Activated CD8-positive, alpha-beta memory T cell treated with anti-CD3 and anti-CD28 coated beads for 36 hours (primary cell): ENCODE measurements around the gene ERFE. TPM values are rescaled to one million over a fixed set of nuclear protein-coding genes. Genes with fewer than 3 reads are reported as not detected.

Experiments used
- CTCF ChIA-PET: fragments of 350-600 bp; sonication (Branson Sonifier 250); formaldehyde crosslinking; loops from one replicate; lab custom pipeline; 2021; ENCODE audit warnings: antibody characterized with exemption; lab: Charles Lee
- POLR2A ChIA-PET: fragments of 350-600 bp; sonication (Branson Sonifier 250); formaldehyde crosslinking; loops from one replicate; lab custom pipeline; 2021; ENCODE audit warnings: antibody characterized with exemption; lab: Charles Lee
- total RNA-seq, 2 experiments: library from RNA; stranded (reverse); gene quantifications; one replicate each; pipeline ENCODE4 v1.2.3, GENCODE V29; 2021

The ERFE gene
- total RNA-seq, 2 experiments from 2014 or later: 0.08 to 0.21 TPM

- ChIA-PET CTCF (no interaction called here), POLR2A (no interaction called here)
Measured at GRCh38 chr2:238125127-238125885, 33.5 kb upstream of the ERFE start.

DNA sequence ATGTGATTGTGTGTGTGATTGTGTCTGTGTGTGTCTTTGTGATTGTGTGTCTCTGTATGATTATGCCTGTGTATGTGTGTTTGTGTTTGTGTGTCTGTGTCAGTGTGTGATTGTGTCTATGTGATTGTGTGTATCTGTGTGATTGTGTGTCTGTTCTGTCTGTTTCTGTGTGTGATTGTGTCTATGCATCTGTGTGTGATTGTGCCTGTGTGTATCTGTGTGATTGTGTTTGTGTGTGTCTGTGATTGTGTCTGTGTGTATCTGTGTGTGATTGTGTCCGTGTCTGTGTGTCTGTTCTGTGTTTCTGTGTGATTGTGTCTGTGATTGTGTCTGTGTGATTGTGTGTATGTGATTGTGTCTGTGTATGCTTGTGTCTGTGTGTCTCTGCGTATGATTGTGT lies 32.4 kb upstream of the ERFE start:
- ChIA-PET POLR2A (no interaction called here), CTCF (no interaction called here)

DNA sequence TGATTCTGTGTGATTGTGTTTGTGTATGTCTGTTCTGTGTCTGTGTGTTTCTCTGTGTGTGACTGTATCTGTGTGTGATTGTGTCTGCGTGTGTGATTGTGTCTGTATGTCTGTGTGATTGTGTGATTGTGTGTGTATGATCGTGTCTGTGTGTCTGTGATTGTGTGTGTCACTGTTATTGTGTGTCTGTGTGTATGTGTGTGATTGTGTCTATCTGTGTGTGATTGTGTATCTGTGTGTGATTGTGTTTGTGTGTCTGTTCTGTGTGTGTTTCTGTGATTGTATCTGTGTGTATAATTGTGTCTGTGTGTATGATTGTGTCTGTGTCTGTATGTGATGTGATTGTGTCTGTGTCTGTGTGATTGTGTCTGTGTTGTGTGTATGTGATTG lies 32.0 kb upstream of the ERFE start:
- CTCF ChIA-PET: no interaction called here

DNA sequence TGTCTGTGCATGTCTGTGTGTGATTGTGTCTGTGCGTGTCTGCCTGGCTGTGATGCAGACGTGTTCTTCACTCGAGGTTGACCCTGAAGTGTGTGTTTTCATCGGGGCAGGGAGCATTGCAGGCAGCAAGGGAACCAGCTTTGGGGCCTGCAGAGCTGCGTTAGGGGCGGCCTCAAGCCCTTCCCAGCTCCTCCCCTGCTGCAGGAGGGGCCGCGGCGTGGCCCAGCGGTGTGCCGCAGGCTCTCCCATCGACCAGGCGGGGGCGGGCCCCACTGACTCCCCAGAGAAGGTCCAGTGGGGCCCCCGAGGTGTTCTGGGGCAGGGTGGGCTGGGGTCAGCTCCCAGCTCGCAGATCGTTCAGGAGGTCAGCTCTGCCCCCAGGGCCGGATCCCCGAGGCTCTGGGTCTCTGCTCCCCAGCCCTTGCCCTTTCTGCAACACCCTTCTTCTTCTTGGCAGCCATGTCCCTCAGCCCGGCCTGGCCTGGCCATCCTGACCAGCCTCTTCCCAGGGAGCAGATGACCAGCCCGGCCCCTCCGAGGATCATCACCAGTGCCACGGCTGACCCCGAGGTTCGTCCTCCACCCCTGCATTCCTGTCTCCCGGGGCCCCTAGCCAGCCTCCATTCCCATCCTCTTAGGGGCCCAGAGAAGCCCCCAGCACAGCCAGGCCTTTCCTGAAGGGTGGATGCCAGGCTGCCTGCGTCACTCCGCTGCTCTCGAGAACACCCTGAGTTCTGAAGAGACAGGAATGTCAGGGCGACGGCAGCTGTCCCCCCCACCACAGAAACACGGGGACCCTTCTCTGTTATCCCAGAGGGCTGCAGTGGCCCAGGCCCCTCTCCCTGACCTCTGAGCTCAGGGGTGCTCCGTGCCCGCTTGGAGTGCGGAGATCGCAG lies 31.4 kb upstream of the ERFE start:
- POLR2A ChIA-PET: no interaction called here
- CTCF ChIA-PET: no interaction called here

More for the DNA sequence above, 32.0 kb upstream of the ERFE start:
- POLR2A ChIA-PET: no interaction called here

- POLR2A ChIA-PET: no interaction called here
Measured at GRCh38 chr2:238128061-238128440, 30.7 kb upstream of the ERFE start.

DNA sequence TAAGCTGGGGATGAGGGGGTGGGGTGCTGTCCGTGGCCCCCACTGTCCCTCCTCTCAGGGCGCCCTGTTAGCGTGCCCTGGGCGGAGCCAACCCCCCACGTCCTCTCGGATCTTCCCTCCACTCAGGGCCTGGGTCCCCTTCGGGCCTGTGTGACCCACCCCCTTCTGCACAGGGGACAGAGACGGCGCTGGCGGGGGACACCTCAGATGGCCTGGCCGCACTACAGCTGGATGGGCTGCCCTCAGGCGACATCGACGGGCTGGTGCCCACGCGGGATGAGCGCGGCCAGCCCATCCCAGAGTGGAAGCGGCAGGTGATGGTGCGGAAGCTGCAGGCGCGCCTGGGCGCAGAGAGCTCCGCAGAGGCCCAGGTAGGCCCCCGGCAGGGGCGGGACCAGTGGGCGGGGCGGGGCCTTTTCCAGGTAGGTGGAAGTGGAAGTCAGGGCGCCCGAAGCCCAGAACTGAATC lies 30.2 kb upstream of the ERFE start:
- CTCF ChIA-PET: no interaction called here
- POLR2A ChIA-PET: no interaction called here

More at GRCh38 chr2:238128061-238128440, 30.7 kb upstream of the ERFE start:
- CTCF ChIA-PET: no interaction called here

DNA sequence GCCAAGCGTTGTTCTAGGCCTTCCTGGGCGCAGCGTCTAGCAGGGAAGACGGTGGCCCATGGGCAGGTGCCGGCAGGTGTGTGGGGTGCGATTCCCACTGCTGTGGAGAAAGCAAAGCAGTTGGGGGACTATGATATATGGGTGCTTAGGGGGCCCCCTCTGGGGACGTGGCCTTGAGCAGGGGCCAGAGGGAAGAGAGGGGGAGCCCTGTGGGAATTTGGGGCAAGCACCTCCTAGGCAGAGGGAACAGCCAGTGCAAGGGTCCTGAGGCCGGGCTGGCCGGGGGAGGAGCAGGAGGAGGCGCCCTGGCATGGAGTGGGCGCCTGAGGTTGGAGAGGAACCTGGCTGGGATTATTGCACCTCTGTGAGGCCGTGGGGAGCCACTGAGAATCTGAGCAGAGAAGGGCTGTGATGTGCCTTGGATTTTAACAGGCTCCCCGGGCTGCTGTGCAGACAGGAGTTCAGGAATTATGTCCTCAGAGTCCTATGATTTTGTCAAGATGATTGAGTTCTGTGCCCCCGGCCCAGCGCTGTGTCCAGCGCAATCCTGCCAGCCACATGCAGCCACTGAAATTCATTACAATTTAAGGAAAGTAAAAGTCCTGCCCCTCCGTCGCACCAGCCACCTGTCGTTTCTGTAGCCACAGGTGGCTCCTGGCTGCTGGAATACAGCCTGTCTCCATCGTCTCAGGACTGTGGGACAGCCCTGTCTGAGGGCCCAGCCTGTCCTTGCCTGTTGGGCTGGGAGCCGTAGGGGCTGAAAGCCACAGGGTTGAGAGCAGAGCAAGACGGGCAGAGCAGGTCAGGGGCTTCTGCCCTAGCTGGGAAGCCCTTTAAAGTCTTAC lies 29.4 kb upstream of the ERFE start:
- POLR2A ChIA-PET: no interaction called here

GRCh38 chr2:238130111-238130695 lies 28.6 kb upstream of the ERFE start:
- CTCF ChIA-PET: no interaction called here
- POLR2A ChIA-PET: no interaction called here

More for the DNA sequence above, 29.4 kb upstream of the ERFE start:
- CTCF ChIA-PET: no interaction called here

DNA sequence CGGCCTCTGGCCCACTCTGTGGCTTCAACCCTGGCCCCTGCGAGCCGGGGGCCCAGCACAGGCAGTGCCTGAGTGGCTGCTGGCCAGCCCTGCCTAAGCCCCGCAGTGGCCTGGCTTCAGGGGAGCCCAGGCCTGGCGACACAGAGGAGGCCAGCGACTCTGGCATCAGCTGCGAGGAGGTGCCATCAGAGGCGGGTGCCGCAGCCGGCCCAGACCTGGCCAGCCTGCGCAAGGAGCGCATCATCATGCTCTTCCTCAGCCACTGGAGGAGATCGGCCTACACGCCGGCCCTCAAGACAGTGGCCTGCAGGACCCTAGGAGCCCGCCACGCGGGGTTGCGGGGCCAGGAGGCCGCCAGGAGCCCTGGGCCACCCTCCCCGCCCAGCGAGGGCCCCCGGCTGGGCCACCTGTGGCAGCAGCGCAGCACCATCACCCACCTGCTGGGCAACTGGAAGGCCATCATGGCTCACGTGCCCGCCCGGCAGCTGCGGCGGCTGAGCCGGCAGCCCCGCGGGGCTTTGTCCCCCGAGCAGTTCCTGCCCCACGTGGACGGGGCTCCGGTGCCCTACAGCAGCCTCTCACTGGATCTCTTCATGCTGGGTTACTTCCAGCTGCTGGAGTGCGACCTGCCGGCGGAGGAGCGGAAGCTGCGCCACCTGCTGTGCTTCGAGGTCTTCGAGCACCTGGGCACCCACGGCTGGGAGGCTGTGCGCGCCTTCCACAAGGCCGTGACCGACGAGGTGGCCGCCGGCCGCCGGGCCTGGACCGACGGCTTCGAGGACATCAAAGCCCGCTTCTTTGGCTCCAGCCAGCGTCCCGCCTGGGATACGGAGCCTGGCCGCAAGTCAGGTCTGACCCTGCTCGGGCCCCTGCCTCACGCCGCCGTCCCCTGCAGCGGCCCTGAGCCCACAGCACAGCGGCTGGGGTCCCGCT lies 27.8 kb upstream of the ERFE start:
- POLR2A ChIA-PET: no interaction called here
- CTCF ChIA-PET: no interaction called here

DNA sequence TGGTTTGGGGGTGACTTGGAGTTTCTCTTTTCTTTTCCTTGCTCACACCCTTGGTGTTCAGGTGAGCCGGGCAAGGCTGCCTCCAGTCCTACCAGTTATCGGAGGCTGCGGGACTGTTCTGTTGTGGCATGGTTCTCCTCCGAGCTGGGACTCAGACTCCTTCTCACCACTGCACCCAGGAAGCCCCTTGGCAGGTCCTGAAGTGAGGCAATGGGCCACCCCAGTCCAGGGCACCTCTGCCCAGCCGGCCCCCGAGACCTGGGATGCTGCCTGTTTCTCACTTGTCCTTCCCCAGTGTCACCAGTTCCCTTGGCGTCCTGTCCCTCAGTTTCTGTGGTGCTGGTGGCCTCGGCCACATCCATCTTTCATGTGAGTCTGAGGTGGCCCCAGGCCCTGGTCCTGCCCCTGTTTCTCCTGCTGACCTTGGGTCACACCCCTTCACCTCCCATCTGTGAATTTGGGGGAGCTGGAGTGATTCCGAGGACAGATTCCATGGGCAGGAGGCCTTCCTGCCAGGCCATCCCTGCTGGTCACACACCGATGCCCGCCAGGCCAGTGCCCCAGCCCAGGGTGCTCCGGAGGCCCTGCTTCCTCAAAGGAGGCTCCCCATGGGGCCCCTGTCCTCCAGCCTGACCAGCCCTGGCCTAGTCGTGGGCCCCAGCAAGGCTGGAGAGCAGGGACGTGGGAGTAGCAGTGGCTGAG lies 26.9 kb upstream of the ERFE start:
- ChIA-PET POLR2A (no interaction called here), CTCF (no interaction called here)

DNA sequence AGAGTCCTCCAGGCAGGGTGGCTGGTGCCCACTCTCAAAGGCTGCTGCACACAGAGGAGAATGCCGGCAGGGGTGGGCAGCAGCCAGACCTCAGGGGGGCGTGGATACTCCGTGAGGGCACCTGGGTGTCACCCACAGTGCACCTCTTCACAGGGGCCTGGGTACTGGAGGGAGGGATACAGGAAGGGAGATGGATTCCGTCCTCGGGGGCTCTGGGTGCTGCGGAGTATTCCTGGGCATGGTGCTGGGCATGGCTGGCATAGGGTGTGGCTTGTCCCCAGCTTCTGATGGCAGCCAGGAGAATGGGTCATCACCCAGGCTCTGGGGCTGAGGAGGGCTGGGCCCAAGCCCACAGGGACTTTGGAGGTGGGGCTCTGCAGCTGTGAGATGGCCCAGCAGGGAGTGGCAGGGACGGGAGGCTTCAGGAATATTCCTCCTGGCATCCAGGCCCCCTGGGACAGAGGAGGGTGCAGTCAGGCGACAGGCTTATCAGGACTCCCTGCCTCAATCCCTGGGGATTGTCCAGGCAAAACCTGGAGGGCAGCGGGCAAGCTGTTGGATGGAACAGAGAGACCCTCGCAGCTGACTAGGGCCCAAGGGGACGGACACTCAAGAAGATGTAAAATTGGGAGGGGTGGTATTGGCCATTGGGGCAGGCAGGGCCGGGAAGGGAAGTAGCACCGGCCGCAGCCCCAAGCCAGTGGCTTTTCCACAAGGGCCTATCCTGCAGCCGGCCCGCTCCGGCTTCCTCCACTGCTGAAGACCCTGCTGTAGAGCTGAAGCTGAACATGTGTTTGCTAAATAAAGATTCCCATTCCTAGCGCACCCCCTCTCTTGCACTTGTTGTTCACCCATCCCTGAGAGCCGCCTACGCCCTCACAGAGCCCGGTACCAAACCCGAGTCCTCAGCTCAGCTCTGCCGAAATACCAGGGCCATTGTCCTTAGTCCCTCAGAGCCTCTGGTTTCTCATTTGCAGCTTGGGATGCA lies 26.0 kb upstream of the ERFE start:
- ChIA-PET CTCF (no interaction called here), POLR2A (no interaction called here)

DNA sequence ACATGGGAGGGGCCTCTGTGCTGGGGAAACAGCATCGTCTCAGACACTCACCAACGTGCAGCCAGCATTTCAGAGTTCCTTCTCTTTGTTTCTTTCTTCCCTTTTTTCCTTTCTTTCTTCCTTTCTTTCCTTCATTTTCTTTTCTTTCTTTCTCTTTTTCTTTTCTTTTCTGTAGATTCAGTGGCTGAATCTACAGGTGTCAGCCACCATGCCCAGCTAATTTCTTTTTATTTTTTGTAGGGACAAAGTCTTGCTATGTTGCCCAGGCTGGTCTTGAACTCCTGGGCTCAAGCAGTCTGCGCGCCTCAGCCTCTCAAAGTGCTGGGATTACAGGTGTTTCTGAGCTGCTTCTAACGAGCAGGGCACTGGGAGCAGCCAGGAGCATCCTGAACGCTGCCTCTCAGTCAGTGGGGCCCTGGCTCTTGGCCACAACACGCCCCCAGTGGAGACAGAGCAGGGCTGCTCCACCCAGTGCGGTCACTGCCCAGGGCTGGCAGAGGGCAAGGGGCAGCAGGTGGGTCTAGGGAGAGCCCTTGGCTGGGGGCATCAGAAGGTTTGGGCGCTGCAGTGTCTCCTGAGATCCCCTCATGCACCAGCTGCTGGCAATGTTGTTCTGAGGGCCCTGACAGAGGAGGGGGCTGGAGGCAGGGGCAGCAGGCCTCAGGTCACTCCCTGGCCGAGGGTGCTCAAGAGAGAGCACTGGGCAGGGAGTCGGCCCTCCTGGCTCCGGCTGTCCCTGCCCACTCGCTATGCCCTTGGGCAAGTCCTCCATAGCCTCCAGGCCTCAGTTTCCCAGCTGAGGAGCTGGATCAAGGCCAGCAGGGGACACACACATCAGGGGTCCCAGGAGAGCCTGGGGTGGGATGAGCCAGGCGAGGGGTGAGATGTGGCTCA lies 25.0 kb upstream of the ERFE start:
- CTCF ChIA-PET: no interaction called here
- POLR2A ChIA-PET: no interaction called here

DNA sequence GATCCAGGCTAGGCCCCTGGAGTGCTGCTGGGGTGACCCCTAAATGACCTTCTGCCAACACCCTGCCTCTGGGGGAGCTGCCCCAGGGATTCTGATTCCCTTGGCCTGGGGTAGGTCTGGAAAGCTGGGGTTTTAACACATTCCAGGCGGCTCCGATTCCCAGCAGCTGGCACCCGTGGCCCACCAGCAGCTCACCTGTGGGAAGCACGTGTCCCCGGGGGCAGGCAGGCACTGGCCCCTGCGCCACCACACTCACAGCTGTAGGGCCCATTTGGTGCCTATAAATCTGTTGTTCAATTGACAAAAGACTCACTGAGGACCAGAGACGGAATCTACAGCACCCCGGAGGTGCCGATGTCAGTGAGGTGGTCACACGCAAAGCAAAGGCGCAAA lies 24.4 kb upstream of the ERFE start:
- POLR2A ChIA-PET: no interaction called here
- CTCF ChIA-PET: no interaction called here

DNA sequence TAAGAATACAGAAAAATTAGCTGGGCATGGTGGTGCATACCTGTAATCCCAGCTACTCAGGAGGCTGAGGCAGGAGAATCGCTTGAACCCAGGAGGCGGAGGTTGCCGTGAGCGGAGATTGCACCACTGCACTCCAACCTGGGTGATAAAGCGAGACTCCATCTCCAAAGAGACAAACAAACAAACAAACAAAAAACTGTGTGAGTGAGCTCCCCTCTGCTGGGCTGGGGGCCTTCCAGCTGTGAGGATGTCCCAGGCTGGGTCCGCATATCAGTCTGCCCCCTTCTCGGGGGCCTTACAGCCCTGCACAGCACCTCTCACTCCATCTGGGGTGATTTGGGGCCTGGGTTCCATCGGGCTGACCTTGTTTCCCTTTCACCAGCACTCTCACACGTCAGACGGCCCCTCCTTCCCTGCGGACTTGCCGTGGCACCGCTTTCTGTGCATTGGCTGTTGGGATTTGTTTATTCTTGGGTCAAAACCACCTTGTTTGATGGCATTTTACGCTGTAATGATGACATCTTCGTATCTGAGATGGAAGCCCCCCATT lies 23.1 kb upstream of the ERFE start:
- CTCF ChIA-PET: no interaction called here
- POLR2A ChIA-PET: no interaction called here

GRCh38 chr2:238136820-238137537 lies 21.8 kb upstream of the ERFE start:
- POLR2A ChIA-PET: no interaction called here
- CTCF ChIA-PET: interaction anchor here (0.6 kb wide), 1 partner anchor 143 kb away, joined by 3 read pairs; no protein-coding TSS in a partner anchor
